GM21529 (cell line): ENCODE measurements around the gene MAPK10.

Experiments
- ATAC-seq: cut with Tn5 transposase; IDR thresholded peaks from one replicate; pipeline ENCODE4 v1.9.1; 2021; ENCODE audit not compliant: unreplicated experiment

Gene MAPK10

DNA sequence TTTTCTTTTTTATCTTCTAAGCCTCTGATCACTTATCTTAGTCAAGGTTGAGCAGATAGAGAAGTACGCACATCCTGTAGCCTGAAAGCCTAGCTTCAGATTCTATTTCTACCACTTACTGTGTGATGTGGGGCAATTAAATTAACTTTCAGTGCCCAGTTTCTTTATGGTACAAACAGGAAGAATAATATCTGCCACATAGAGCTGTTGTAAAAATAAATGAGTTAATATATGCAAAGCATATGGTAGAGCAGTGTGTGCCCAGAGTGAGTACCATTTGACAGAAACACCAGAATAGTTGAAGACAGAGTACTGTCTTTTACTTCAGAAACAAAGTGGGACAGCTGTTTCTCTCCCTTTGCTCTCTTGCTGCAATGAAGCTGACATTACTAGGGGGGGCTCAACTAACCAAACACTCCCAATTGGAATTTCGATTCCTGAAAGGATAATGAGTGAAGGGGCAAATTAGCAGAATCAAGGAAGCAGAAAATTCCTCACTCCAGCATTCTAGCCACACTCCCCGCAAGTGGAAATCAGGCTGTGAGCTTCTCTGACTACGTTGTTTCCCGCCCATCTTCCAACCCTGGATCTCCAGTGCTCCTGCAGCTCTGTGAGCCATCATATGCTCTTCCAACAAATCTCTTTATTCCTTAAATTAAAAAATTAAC, 80.4 kb downstream of the MAPK10 start:
- ATAC-seq, result no peak

DNA sequence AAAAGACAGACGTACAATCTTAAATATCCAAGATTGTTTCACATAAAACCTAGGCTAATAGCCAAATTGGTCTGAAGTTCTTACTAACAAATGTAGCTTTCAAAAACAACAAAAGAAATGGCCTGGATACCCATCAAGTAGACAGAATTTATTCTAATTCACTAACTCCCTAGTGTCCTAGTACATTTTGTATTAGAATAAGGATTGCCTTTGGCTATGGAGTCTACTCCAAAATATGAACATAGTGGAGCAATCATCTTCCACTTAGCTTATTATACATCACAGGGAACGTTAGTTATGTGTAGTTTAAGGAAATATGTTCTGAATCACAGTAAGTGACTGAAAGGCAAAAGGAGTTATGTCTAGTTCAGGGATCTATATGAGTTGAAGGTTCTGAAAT, 81.7 kb downstream of the MAPK10 start:
- ATAC-seq, result no peak

DNA sequence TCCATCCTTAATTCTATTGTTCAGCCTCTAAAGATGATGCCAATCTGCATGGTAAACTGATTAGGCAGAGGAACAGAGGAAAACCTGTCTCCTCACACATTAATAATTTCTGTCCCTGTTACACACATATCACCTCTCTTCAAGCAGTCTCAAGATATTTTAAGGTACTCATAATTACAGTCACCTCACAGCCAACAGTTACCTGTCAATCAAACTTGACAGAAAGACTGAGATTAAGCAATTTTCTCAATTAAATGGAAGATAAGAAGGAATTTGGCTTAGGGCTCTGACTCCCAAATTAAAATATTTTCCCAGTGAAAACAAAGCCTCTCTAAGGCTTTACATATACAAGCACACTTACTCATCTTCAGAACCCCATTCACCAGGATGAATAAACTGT, 85.2 kb downstream of the MAPK10 start:
- no peak for ATAC-seq

DNA sequence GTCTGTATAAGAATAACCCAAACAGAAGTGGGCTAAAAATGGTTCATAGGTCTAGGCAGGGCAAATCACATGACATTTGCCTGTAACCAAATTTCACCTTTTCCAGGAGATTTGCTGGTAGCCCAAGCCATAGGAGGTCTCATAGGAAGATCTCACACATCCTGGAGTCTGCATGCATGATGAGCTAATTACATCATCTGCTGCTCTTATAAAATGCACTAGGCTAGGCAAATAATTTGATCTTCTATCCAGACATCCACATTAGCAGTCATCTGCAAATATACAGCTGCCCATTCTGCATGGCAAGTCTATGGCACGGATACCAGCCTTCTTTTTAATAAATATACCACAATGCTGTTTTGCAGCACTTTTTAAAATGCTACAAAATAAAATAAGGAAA, 87.2 kb downstream of the MAPK10 start:
- ATAC-seq, result no peak

DNA sequence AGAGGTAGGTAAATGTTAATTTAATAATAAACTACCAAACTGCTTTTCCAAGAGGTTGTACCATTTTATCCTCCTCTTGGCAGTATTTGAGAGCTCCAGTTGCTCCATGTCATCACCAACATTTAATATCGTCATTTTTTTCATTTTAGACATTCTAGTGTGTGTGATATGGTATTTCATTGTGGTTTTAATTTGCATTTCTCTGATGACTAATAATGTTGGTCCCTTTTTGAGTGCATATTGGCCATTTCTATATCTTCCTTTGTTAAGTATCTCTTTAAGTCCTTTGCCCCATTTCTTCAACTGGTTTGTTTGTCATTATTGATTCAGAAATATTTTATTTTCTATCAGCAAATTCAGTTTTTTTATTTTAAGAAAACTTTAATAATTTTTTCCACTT, 88.8 kb downstream of the MAPK10 start:
- ATAC-seq, result no peak

DNA sequence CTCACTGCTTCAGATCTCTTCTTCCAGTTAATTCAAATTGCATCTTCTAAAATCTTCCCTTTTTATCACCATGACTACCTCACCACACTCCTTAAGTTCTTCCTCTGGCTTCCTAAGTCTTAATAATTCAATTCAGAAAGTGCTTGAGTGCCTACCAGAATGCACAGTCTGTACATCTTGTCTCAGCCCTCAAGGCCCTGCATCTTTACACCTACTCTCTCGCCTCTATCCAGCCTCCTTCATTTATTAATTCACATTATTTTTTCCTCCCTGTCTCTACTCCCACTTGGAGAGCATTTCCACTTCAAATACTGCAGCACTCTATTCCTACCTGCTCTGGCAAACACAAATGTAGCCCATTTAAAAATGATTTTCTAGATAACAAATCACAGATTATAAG, 90.5 kb downstream of the MAPK10 start:
- no peak for ATAC-seq

DNA sequence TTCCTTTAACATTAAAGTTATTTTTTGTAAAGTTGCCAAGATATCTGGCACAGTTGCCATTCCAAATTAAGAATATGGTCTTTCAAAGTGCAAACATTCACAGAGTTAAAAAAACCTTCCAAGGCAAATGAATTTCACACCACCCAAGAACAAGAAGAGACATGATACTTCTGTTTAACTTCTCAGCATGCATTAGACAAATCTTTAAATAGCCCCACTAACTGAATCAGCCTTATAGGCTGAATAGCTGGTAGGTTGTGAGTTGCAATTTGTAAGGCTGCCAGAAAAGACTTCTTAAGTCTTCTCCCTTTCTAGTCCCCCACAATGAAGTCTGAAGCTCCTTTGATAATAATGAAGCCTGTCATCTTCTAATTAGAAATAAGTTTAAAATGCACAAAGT, 95.6 kb downstream of the MAPK10 start:
- ATAC-seq, result no peak

DNA sequence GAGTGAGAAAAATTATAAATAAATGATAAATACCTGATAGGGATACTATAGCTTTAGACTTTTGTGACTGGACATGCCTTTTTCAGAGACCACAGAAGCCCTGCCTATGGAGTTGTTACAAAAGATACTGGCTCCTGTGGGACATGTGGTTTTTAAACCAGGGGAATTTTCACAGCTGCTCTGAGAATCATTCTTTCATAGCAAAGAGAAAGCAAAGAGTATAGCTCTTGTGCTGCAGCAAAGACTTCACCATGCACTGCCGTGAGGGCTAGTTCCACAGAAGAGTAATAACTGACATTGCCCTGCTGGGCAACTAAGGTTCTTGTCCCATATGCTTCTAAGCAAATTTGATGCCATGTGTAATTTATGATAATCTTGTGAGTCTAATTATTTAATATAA, 98.2 kb downstream of the MAPK10 start:
- no peak for ATAC-seq

DNA sequence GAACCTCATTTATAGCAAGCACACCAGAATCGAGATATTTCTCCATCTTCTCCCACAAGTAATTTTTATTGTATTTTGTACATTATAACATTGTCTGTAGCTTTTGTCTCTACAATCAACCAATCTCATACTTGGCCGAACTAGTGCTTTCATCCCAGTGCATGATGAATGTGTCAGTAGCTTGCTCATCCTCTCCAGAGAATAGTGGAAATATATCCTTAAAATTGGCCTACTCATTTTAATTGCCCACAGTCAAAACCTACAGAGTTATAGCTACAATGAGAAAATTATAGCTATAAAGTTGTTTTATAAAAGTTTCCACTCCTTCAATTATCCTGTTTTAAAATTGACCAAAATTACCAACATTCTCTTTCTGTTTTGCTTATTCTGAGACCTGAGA, 103.8 kb downstream of the MAPK10 start:
- no peak for ATAC-seq

DNA sequence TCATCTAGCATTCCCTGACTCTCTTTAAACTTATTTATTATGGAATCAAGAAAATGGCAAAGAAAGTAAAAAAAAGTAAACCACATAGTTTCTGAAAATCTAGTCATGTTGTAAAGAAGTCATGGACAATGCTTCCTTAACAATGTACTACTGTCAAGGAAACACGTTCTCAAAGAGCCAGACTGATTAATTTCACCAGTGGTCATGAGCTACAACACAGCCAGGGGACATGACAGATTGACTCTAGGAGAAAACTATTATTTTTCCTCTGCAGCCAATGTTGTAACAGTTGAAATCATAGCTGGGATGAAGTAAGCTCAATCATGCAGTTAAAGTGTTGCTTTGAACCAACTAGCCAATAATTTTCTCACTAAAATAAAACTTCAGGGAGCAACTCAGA, 109.2 kb downstream of the MAPK10 start:
- ATAC-seq, result no peak

DNA sequence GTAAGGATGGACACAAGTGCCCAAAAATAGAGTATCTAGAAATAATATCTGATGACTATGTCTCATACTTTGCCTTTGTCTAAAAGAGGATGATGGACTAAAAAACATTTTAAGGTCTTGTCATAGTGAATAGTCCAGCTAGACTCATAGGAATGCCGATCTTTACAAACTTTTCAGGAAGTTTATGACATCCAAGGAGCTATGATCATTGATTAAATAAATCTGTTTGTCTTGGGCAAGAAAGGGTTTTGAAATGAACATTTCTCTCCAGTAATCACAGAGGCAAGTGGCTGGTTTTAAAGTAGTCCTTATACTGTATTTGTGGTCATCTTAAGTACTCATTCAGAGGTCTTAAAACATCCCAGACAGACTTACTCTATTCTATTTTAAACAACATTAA, 109.8 kb downstream of the MAPK10 start:
- ATAC-seq, result no peak

DNA sequence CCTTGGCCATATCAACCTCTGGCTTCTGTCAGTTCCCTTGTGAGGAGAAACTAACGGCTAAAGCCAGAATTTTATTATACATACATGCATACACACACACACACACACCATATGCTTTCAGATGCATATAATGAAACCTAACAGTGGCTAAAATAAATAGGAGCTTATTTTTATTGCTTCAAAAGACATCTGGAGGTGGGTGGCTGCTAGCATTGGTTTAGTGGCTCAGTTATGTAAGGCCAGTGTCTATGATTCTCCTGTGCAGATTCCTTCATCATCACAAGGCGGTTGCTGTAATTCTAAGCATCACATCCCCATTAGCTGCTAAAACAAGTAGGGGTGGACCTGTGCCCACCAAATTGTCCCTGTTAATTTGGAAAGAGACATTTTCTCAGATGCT, 110.8 kb downstream of the MAPK10 start:
- ATAC-seq, result no peak

DNA sequence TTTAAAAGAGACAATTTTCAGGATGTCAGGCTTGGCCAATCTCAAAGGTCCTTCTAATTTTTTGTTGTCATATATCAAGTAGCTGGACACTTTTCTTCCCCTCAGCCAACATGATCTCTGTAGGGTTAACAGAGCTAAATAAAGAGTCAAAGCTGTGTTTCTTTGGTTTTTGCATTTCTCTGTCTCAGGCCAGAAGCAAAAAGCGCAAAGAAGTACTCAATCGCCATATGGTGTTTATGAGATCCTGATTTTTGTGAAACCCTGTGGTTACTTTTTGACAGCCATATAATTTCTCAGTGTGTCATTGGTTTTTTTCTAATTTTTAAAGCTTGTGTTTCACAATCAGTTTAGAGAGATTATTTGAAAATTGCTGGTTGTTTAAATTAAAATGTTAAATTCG, 111.9 kb downstream of the MAPK10 start:
- ATAC-seq, result no peak

DNA sequence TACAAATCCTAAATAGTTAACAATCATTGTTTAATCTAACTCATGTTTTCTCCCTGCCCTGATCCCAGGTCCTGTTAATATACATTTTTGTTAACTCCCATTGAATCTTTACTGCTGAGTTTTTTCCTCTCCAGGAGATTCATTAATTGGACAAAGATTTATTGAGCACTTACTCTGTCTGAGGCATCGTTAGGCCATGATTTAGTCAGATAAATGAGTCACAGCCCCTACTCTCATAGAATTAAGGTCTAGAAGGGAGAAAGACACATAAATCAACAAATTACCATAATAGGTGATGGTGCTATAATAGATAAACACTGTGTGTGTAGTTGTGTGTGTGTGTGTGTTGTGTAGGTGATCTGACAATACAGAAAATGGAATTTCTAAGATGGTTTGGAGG, 112.5 kb downstream of the MAPK10 start:
- no peak for ATAC-seq

DNA sequence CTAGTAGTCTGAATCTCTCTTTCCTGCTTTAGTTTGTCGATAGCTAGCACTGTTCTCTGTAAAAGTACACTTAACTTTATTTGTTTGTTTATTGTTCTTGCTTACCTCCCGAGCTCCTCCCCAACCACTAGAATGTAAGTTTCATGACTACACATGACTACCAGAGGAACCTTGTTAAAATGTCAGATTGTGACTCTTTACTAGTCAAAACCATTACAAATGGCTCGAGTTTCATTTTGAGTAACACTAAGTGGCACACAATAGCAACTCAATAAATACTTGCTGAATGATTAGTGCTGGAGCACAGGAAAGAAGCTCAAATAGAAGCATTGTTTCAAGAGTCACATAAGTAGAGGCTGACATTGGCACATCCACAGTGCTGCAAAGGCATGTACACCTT, 116.1 kb downstream of the MAPK10 start:
- no peak for ATAC-seq

DNA sequence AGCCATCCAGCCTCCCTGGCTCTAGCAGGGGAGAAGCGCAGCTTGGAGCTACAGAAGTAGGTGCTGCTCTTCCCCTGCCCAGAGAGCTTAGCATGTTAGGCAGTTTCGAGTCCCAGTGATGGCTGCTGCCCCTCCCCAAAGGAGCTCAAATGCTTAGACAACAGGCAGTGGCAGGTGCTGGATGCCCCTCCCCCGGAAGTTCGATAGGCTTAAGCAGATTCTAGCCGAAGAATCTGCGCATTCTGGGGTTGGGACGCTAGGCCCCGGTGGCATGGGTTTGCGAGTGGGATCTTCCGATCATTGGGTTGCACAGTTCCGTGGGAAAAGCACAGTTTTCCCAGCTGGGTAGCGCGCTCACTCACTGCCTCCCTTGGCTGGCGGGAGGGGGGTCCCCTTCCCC, 117.2 kb downstream of the MAPK10 start:
- no peak for ATAC-seq

DNA sequence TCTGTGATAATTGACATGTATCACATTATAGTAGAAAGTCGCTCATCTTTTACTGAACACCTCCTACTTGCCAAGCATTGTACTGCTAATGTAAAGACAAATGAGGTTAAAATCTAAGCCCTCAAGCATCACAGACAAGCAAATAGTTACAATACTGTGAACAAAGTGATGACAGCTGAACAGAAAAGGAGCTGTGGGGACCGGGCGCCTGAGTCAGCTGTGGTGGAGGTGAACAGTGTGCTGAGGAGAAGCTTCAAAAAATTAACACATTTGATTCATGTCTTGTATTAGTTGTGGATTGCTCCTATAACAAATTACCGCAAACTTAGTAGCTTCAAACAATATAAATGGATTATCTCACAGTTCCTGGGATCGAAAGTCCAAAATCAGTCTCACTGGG, 124.3 kb downstream of the MAPK10 start:
- no peak for ATAC-seq

DNA sequence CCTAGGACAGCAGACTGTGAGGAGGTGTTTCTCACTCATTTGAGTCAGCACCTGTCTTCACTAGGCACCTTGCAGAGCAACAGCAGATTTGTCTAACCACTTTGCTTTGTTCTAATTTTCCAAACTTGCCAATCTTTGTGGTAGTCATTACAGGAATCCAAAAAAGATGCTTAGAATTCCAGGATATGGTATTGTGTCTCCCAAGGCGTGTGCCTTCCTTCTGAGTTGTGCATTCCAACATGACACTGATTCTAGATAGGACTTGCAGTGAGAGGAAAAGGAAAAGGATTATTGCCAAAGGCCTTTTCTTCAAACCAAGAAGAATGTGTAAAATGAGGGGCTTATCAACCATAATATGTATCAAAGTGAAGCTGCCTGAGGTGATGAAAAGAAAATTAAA, 126.2 kb downstream of the MAPK10 start:
- ATAC-seq, result no peak

DNA sequence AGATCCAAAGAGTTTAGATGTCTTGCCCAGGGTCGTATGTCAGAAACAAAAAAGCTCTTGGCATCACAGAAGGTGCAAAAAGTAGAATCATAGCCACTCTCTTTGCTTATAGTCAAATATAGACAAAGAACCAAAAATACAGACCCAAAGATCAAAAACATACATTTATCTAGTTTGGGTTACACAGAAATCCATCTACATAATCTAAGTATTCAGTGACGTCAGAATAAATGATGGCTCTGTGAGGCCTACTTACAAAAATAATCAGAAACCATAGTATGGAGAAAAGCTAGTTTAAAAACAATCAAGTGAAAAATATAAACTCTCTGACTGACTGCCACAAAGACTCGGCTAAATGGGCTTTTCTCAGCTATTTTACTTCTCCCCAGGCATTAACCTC, 126.8 kb downstream of the MAPK10 start:
- no peak for ATAC-seq

DNA sequence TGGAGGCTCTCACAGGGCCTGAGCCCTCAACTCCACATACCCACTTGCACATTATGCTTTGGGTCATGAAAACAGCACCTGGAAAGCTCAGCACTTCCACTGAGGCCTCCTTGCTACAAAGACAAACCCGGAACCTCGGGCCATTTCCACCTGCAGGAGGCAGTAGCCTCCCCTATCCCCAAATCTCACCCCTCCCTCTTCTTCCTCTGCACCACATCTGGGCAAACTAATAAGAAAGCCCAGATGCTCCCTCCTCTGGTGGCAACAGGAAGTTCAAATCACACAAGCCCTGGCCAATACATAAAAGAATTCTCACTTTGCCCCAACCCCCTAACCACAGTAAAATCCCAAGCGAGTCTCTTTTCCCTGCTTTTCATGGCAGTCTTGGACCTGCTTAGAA, 136.4 kb downstream of the MAPK10 start:
- ATAC-seq, result peak; percentile 79

DNA sequence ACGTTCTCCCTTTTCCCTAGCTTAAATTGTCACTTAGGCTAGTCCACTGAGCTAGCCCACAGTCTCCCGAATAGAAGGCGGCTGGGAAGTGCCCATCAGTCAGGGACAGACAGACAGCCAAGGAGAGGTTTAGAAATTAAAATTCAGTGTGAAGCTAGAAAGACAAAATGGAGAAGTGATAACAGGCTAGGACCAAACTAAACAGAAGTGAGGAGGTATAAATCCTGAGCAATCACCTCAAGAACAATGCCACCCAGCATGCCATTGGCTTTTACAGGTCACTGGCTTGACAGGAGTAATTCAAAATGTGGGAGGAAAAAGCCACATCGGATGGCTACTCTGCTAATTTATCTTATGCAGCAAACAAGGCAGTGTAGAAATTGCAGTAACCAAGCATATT, 138.9 kb downstream of the MAPK10 start:
- no peak for ATAC-seq

DNA sequence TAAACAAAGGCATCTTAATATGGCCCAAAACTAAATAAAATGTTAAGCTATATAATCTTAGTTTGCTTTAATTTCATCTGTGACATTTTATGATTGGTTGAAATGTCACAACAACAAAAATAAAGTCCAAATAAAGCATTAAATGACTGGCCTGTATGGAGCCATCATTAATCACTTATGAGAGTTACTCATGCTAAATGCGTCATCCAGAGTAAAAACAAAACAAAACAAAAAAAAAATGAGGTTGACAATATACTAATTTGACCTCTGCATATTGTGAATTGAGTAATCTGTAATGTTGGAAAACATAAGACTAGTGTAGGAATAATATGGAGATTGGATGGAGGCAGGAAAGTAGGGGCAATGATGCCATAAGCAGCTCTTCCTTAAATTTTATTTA, 139.7 kb downstream of the MAPK10 start:
- ATAC-seq, result no peak

DNA sequence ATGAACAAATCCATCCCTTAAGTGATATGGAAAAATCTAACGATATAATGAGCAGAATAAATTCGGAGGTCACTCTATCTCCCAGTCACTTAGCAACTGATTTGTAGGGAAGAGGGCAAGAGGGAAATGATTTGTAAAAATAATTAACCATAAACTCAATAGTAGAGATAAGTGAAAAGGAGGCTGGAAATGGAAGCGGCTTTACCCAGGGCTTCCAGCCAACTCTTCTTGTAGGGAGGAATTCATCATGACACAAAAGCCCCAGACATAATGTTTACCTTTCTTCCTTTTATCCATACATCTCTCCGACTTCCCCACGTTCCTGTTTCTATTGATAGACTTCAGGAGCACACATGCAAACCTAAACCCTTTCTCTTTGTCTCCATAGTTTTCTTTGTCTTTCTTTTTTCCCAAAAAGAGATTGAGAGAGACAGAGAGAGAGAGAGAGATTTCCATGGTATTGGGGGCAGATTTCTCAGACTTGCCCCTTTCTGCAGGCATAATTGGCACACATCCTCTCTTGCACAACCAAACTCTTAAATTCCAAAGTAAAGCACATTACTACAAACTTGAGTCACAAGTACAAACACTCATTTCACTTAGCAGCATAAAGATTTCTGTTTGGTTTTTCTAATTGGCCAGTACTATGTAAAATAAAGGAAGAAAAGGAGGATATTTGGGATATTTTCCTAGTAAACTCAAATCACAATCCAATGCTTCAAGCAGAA, 140.9 kb downstream of the MAPK10 start:
- ATAC-seq, result no peak
